Kidney epithelial cell (primary cell): ENCODE measurements around the gene FAM98B. TPM values are rescaled to one million over a fixed set of nuclear protein-coding genes. Genes with fewer than 3 reads are reported as not detected.

Experiments
- DNase-seq: peaks from one replicate; pipeline ENCODE4 v3.0.0-alpha.2; 2010; ENCODE audit warnings: low read depth
- H3K27me3 ChIP-seq: 2 replicates; pipeline ENCODE4 v1.6.0; 2011; ENCODE audit warnings: low read length; ENCODE audit not compliant: control insufficient read depth, insufficient read depth
- H3K36me3 ChIP-seq: 2 replicates; pipeline ENCODE4 v1.5.1; 2011; ENCODE audit warnings: low read length; ENCODE audit not compliant: control insufficient read depth, insufficient read depth
- H3K4me3 ChIP-seq: 2 replicates; pipeline ENCODE4 v1.5.1; 2011; ENCODE audit warnings: low read depth, mild to moderate bottlenecking, control low read depth, low read length
- total RNA-seq: library from RNA; depleted of rRNA; stranded (reverse); fragments of >200 nt; gene quantifications from 2 replicates; pipeline ENCODE4 v1.2.3, GENCODE V29; 2015
- TF ChIP-seq, protein P1 (sequence below): IDR thresholded peaks from 2 replicates; pipeline ENCODE4 v1.5.1; 2011; ENCODE audit warnings: mild to moderate bottlenecking, moderate library complexity, low read length, control low read depth, inconsistent platforms; ENCODE audit not compliant: insufficient read depth, poor library complexity, severe bottlenecking

FAM98B gene
- 9.1 and 9.7 TPM in 2 replicates for total RNA-seq

DNA sequence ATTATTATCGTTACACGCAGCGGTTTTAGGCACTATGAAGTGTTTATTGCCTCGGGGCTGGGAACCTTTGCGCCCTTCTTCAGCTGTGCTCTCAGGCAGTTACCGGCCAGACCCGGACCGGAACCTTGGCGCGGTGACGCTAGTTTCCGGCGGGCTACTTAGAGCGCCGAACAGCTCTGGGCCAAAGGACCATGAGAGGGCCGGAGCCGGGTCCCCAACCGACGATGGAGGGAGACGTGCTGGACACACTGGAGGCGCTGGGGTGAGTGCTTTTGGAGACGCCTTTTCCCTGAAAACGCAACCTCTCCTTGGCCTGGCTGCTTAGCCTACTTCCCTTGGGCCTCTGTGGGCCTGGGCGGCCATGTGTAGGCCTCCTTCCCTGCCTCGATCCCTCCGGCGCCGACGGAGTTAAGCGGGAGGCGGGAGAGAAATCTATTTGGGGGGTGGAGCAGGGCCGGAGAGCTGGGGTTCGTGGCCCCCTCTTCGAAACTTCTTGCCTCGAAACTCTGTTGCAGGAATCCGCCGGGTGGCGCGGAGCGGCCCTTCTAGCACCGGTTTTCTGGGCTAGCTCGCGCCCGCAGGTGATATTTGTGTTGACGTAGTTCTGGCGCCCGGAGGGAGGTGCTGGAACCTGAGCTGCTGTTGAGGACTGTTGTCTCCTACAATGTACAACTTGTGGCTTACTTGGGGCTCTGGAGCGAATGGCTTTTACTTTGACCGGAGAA is at the start of gene FAM98B:
Gene FAM98B, plus strand, starts transcription at position 157 of the 725 bp plus-strand sequence. Its CDS starts 35 bp downstream, at position 192.
- Histone ChIP-seq H3K4me3 (peak within 1 kb of the TSS; percentile 71), H3K36me3 (no peaks in the 10 kb centered on the region), H3K27me3 (no peaks in the 10 kb centered on the region)
- TF ChIP-seq, protein P1, sequence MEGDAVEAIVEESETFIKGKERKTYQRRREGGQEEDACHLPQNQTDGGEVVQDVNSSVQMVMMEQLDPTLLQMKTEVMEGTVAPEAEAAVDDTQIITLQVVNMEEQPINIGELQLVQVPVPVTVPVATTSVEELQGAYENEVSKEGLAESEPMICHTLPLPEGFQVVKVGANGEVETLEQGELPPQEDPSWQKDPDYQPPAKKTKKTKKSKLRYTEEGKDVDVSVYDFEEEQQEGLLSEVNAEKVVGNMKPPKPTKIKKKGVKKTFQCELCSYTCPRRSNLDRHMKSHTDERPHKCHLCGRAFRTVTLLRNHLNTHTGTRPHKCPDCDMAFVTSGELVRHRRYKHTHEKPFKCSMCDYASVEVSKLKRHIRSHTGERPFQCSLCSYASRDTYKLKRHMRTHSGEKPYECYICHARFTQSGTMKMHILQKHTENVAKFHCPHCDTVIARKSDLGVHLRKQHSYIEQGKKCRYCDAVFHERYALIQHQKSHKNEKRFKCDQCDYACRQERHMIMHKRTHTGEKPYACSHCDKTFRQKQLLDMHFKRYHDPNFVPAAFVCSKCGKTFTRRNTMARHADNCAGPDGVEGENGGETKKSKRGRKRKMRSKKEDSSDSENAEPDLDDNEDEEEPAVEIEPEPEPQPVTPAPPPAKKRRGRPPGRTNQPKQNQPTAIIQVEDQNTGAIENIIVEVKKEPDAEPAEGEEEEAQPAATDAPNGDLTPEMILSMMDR: no peak
- DNase-seq: no peak

DNA sequence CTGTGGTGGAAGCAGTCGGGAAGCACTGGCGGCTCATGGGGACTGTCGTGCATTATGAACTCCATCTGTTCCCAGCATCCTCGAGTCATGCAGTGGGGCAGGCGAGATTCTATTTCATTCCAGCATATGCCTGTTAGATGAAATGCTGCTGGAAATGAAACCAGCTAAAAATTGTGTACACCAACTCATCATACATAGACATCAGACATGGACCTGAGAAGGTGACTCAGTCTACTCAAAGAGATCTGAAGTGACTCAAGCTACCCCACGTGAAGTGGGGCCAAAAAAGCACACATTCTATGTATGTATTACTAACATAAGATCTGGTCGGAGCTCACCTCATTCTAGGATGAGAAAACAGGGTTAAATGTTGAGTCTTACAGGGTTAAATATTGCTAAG is 47.5 kb upstream of the FAM98B start:
- DNase-seq: no peak
- Histone ChIP-seq H3K36me3 (no peaks in the 10 kb centered on the region), H3K27me3 (no peaks in the 10 kb centered on the region), H3K4me3 (no peak overlapping the region)
- TF ChIP-seq, protein P1: no peak

DNA sequence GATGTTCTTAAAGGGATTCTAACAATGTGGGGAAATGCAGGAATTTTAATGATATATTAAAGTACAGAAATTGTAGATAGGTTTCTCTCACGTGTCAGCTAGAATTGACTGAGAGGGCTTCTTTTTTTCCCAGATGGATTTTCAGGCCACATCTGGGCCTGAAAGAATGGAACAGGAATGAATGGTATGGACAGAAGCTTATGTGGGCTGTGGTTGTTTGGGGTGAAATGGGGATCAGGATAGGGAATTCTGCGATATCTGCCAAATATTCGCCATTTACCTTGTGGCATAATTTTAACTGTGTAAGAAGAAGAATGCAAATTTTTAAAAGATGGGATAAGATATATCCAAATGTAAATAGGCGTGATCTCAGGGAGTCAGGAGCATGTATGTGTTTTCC is 45.4 kb upstream of the FAM98B start:
- no peaks in the 10 kb centered on the region for H3K27me3 ChIP-seq
- DNase-seq: no peak
- H3K4me3 ChIP-seq: no peak overlapping the region
- TF ChIP-seq, protein P1: no peak
- H3K36me3 ChIP-seq: no peaks in the 10 kb centered on the region

DNA sequence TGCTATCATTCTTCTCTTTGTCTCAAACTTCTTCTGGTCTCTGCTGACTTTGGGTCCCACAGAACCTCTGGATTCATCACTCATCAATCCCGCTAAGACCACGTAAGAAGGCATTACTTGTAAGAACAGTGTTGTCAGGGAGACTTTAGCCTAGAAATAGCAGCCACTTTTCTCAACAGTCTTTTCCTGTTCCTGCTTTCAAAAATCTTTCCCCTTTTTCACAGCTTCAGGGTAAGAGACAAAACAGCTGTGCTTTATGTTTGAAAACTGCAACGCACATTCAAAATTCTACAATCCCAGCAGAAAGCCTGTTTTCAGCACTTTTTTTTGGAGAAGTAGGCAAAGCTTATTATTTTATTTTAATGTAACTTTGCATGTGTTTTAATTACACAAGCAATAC is 42.0 kb upstream of the FAM98B start:
- Histone ChIP-seq H3K27me3 (no peaks in the 10 kb centered on the region), H3K4me3 (no peak overlapping the region), H3K36me3 (no peaks in the 10 kb centered on the region)
- TF ChIP-seq, protein P1: no peak
- DNase-seq: no peak

DNA sequence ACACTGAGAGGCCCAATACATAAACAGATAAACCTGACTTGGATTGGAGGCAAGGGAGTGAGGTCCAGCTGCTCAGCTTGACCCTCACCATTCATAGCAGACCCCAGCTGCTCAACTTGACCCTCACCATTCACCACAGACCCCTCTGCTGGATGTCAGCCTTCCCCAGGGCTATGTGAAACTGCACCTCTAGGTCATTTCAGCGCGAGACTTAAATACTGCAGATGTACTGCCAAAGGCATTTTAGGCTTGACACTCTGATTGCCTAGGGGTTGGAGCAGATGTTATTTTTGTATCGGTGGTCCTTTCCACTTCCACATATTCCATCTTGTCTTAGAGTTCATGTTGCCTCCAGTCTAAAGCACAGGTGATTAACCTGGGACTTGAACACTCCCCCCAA is 41.5 kb upstream of the FAM98B start:
- no peaks in the 10 kb centered on the region for H3K27me3 ChIP-seq
- no peaks in the 10 kb centered on the region for H3K36me3 ChIP-seq
- TF ChIP-seq, protein P1: no peak
- no peak overlapping the region for H3K4me3 ChIP-seq
- DNase-seq: no peak

DNA sequence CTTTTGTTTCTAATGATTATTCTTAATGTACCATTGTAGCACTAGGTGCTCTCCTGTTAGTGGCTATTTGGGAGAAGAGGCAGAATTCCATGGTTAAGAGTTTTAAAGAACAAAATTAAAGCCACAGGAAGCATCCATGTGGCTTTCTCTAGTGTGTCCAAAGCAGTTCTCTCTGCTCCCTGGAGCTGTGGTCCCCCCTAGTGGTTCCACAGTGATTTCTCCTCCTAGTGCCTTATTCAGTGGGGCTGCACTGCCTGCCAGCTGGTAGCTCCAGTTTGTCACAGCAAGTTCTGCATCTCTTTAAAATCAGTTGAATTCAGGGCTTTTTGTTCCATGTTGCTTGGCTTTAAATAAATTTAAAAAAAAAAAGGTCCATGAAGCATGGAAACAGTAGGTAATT is 39.6 kb upstream of the FAM98B start:
- H3K27me3 ChIP-seq: no peaks in the 10 kb centered on the region
- no peak for DNase-seq
- TF ChIP-seq, protein P1: peak; percentile 80
- no peak overlapping the region for H3K4me3 ChIP-seq
- H3K36me3 ChIP-seq: no peaks in the 10 kb centered on the region
